ENCODE results near the gene KLK4. TPM values are rescaled to one million over a fixed set of nuclear protein-coding genes. Genes with fewer than 3 reads are reported as not detected.

Gene KLK4, protein sequence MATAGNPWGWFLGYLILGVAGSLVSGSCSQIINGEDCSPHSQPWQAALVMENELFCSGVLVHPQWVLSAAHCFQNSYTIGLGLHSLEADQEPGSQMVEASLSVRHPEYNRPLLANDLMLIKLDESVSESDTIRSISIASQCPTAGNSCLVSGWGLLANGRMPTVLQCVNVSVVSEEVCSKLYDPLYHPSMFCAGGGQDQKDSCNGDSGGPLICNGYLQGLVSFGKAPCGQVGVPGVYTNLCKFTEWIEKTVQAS
- not detected in 2 replicates for total RNA-seq
- long read RNA-seq: 0 reads

- H3K4me3 Mint-ChIP-seq (ENCODE audit: unreplicated experiment): no peak within 1 kb of the TSS
- H3K4me1 Mint-ChIP-seq (ENCODE audit: unreplicated experiment): no peaks in the 10 kb centered on the region
Observed at GRCh38 chr19:50911206-50912101, at the start of gene KLK4. Gene KLK4 (minus strand): TSS chr19:50911395. CDS start chr19:50910738, 657 bp downstream.

GRCh38 chr19:50959731-50960500 is 48.7 kb upstream of the KLK4 start:
- Mint-ChIP-seq H3K36me3 (ENCODE audit: unreplicated experiment) (no peaks in the 10 kb centered on the region), H3K27me3 (ENCODE audit: unreplicated experiment) (no peaks in the 10 kb centered on the region), H3K27ac (ENCODE audit: unreplicated experiment) (no peak overlapping the region), H3K4me3 (ENCODE audit: unreplicated experiment) (no peak overlapping the region), H3K4me1 (ENCODE audit: unreplicated experiment) (no peaks in the 10 kb centered on the region), H3K9me3 (ENCODE audit: unreplicated experiment) (peaks cover 28% of the 10 kb centered on the region)
- TF ChIP-seq, protein P1, sequence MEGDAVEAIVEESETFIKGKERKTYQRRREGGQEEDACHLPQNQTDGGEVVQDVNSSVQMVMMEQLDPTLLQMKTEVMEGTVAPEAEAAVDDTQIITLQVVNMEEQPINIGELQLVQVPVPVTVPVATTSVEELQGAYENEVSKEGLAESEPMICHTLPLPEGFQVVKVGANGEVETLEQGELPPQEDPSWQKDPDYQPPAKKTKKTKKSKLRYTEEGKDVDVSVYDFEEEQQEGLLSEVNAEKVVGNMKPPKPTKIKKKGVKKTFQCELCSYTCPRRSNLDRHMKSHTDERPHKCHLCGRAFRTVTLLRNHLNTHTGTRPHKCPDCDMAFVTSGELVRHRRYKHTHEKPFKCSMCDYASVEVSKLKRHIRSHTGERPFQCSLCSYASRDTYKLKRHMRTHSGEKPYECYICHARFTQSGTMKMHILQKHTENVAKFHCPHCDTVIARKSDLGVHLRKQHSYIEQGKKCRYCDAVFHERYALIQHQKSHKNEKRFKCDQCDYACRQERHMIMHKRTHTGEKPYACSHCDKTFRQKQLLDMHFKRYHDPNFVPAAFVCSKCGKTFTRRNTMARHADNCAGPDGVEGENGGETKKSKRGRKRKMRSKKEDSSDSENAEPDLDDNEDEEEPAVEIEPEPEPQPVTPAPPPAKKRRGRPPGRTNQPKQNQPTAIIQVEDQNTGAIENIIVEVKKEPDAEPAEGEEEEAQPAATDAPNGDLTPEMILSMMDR (IDR thresholded peaks at IDR 0.05): no peak
- no peak for DNase-seq (ENCODE audit: extremely low spot score, unreplicated experiment)

More at GRCh38 chr19:50911206-50912101, at the start of gene KLK4:
- H3K27ac Mint-ChIP-seq (ENCODE audit: unreplicated experiment): no peak within 1 kb of the TSS
- no peak for DNase-seq (ENCODE audit: extremely low spot score, unreplicated experiment)
- peaks cover 2% of the 10 kb centered on the region for H3K27me3 Mint-ChIP-seq (ENCODE audit: unreplicated experiment)
- TF ChIP-seq, protein P1 (IDR thresholded peaks at IDR 0.05): no peak
- H3K36me3 Mint-ChIP-seq (ENCODE audit: unreplicated experiment): no peaks in the 10 kb centered on the region
- no peaks in the 10 kb centered on the region for H3K9me3 Mint-ChIP-seq (ENCODE audit: unreplicated experiment)

DNA sequence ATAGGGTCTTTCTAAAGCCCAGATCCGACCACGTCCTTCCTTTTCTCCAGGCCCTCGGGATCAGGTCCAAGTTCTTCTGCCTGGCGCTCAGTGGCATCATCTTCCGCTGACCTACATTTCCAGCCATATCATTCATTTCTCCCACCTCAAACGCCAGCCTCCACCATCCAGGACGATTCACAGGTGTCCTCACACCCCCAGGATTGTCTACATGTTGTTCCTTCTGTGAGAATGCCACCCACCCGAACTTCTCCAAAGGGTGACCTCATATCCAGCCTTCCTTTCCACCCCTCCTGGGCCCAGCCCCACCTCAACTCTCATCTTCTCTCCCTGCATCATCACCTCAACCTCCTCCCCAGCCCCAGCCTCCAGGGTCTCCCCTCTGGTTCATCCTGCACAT is 46.4 kb upstream of the KLK4 start:
- DNase-seq (ENCODE audit: extremely low spot score, unreplicated experiment): no peak
- Mint-ChIP-seq H3K36me3 (ENCODE audit: unreplicated experiment) (no peaks in the 10 kb centered on the region), H3K9me3 (ENCODE audit: unreplicated experiment) (peaks cover 21% of the 10 kb centered on the region), H3K27me3 (ENCODE audit: unreplicated experiment) (no peaks in the 10 kb centered on the region), H3K27ac (ENCODE audit: unreplicated experiment) (no peak overlapping the region), H3K4me3 (ENCODE audit: unreplicated experiment) (no peak overlapping the region), H3K4me1 (ENCODE audit: unreplicated experiment) (no peaks in the 10 kb centered on the region)
- TF ChIP-seq, protein P1 (IDR thresholded peaks at IDR 0.05): no peak

- Mint-ChIP-seq H3K27ac (ENCODE audit: unreplicated experiment) (no peak within 1 kb of the TSS), H3K4me3 (ENCODE audit: unreplicated experiment) (no peak within 1 kb of the TSS), H3K36me3 (ENCODE audit: unreplicated experiment) (no peaks in the 10 kb centered on the region), H3K4me1 (ENCODE audit: unreplicated experiment) (no peaks in the 10 kb centered on the region), H3K27me3 (ENCODE audit: unreplicated experiment) (no peaks in the 10 kb centered on the region), H3K9me3 (ENCODE audit: unreplicated experiment) (peaks cover 5% of the 10 kb centered on the region)
- TF ChIP-seq, protein P1 (IDR thresholded peaks at IDR 0.05): no peak
- DNase-seq (ENCODE audit: extremely low spot score, unreplicated experiment): no peak
Observed at GRCh38 chr19:50952910-50953309, 41.7 kb upstream of the KLK4 start, which contains the start of gene KLK5. Gene KLK5 (minus strand): TSS chr19:50953038. CDS start chr19:50952657, 381 bp downstream.

Measured in osteocyte (in vitro differentiated cells).